Small intestine (tissue), 7 donors: Measurements from ENCODE around the gene RFX6. TPM values are rescaled to one million over a fixed set of nuclear protein-coding genes. Genes with fewer than 3 reads are reported as not detected.
A peak's percentile ranks its signal among the peaks of the same experiment; 100 is the strongest.

Experiments used
- DNase-seq, 2 donors: peaks; one replicate each; pipeline versions ENCODE4 v3.0.0 to v3.0.0-alpha.2; 2013
- FAIRE-seq: peaks from 2 replicates; lab custom pipeline; 2012; peaks lifted over from hg19 to GRCh38; lab: Jason Lieb, UNC
- H3K27ac ChIP-seq, 3 donors: one replicate each; pipeline ENCODE4 v1.5.1; 2013; ENCODE audit warnings: low read length in 2 of 3, mild to moderate bottlenecking in 2 of 3, control low read depth in 1 of 3, inconsistent platforms in 1 of 3, low read depth in 1 of 3, moderate library complexity in 1 of 3
- H3K27me3 ChIP-seq, 3 donors: one replicate each; pipeline ENCODE4 v1.6.1; 2013; ENCODE audit warnings: low read length in 3 of 3, inconsistent platforms in 1 of 3; ENCODE audit not compliant: control insufficient read depth in 3 of 3, insufficient read depth in 3 of 3
- H3K36me3 ChIP-seq, 3 donors: one replicate each; pipeline ENCODE4 v1.6.1; 2013; ENCODE audit warnings: low read length in 3 of 3, inconsistent platforms in 1 of 3, low read depth in 1 of 3, mild to moderate bottlenecking in 1 of 3, moderate library complexity in 1 of 3; ENCODE audit not compliant: control insufficient read depth in 3 of 3, insufficient read depth in 2 of 3
- H3K4me1 ChIP-seq, 3 donors: one replicate each; pipeline ENCODE4 v1.6.1; 2013; ENCODE audit warnings: low read length in 2 of 3, inconsistent platforms in 1 of 3, low read depth in 1 of 3, mild to moderate bottlenecking in 1 of 3, moderate library complexity in 1 of 3; ENCODE audit not compliant: control insufficient read depth in 3 of 3, insufficient read depth in 2 of 3
- H3K4me3 ChIP-seq, 3 donors: one replicate each; pipeline ENCODE4 v1.5.1; 2013; ENCODE audit warnings: low read length in 3 of 3, control low read depth in 1 of 3, inconsistent platforms in 1 of 3, low read depth in 1 of 3, mild to moderate bottlenecking in 1 of 3, moderate library complexity in 1 of 3
- H3K9me3 ChIP-seq, 2 donors: one replicate each; pipeline ENCODE4 v1.6.1; 2013; ENCODE audit warnings: low read depth in 1 of 2, low read length in 1 of 2; ENCODE audit not compliant: control insufficient read depth in 2 of 2, insufficient read depth in 1 of 2
- WGBS, 3 donors: extraction: QIAGEN DNeasy Blood & Tissue Kit; methylation state at CpG; one replicate each; pipeline ENCODE4 v1.1.7; 2013; 5-methylcytosine and 5-hydroxymethylcytosine counted together
- polyA plus RNA-seq, 4 donors: library from polyadenylated mRNA; stranded (reverse) in 3 of 4; unstranded in 1 of 4; fragments of 200-250 nt in 3 of 4; fragments of 120-200 nt in 1 of 4; gene quantifications; one replicate each; pipeline versions ENCODE4 v1.2.1 to v1.2.3, GENCODE V29; 2013
- donor health status: healthy with polysubstance abuse.
- donor health status: control.
- donor health status: control.
- donor health status: Bipolar disorder and iron deficiency.
- donor health status: healthy.

RFX6 gene
- polyA plus RNA-seq, 4 donors: 0.54 to 5.7 (median 0.70) TPM

DNA sequence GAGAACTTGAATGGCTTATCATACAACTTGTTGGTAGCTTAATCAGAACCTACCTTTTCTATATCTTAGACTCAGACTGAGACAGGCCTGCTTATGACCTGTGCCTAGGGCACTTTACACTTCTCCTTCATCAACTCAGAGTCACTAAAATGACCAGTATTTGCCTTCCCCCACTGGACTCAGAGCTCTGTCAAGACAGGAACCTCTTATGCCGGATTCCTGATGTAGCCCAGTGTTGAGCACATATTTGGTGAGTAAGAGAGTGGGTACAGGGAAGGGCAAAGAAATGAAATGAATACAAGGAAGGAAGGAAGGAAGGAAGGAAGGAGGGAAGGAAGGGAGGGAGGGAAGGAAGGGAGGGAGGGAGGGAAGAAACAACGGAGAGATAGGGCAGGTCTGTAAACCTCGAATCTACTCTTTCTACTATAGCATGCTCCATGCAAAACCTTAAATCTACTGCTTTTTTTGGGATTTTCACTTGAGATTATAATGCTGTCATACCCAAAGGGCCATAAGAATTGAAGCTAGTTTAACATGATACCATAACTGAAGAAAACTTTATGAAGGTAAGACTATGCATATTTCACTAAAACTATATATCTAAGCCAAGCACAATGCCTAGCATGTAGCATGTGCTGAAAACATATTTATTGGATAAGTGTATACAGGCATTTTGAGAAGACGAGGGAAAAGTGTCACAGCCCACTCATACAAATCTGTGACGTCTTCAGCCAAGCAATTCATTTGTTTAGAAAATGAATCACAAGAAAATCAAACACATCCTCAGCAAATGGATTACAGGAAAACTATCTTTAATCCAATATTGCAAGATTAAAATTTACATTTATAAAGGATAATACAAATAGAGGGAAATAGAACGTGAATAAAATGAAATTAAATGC is 89.9 kb downstream of the RFX6 start:
- Histone ChIP-seq H3K36me3 (no peaks in the 10 kb centered on the region), H3K27me3 (no peaks in the 10 kb centered on the region), H3K4me1 (no peaks in the 10 kb centered on the region), H3K9me3 (no peaks in the 10 kb centered on the region), H3K27ac (no peak overlapping the region), H3K4me3 (no peak overlapping the region)
- 63 to 64% (median 64%) methylated on average over 6 of the region's 6 CpGs for WGBS, 3 donors
- no peak for DNase-seq
- FAIRE-seq: no peak

- Histone ChIP-seq H3K27me3 (no peaks in the 10 kb centered on the region), H3K36me3 (no peaks in the 10 kb centered on the region), H3K27ac (no peak overlapping the region), H3K4me1 (no peaks in the 10 kb centered on the region), H3K4me3 (no peak overlapping the region), H3K9me3 (no peaks in the 10 kb centered on the region)
- FAIRE-seq (no peak), DNase-seq (peak; percentile 64 to 71)
- WGBS, 3 donors: 24 to 35% (median 34%) methylated on average over 5 of the region's 5 CpGs
Measured at GRCh38 chr6:116969211-116969863, 92.3 kb downstream of the RFX6 start.

- no peaks in the 10 kb centered on the region for H3K36me3 ChIP-seq
- no peak overlapping the region for H3K4me3 ChIP-seq
- H3K27me3 ChIP-seq: no peaks in the 10 kb centered on the region
- H3K9me3 ChIP-seq: no peaks in the 10 kb centered on the region
- H3K4me1 ChIP-seq: no peaks in the 10 kb centered on the region
- peak; percentile 33 to 51 for DNase-seq
- FAIRE-seq: peak; percentile 70
- H3K27ac ChIP-seq: no peak overlapping the region
- WGBS, 3 donors: 0 to 6% (median 4%) methylated on average over 1 of the region's 1 CpG
Measured at GRCh38 chr6:116971959-116972358, 94.9 kb downstream of the RFX6 start.

GRCh38 chr6:116973976-116974375 is 96.9 kb downstream of the RFX6 start:
- Histone ChIP-seq H3K27me3 (no peaks in the 10 kb centered on the region), H3K4me3 (no peak overlapping the region), H3K9me3 (no peaks in the 10 kb centered on the region), H3K36me3 (no peaks in the 10 kb centered on the region), H3K4me1 (no peaks in the 10 kb centered on the region), H3K27ac (no peak overlapping the region)
- FAIRE-seq: no peak
- no peak for DNase-seq
- 75 to 89% (median 80%) methylated on average over 5 of the region's 5 CpGs for WGBS, 3 donors

DNA sequence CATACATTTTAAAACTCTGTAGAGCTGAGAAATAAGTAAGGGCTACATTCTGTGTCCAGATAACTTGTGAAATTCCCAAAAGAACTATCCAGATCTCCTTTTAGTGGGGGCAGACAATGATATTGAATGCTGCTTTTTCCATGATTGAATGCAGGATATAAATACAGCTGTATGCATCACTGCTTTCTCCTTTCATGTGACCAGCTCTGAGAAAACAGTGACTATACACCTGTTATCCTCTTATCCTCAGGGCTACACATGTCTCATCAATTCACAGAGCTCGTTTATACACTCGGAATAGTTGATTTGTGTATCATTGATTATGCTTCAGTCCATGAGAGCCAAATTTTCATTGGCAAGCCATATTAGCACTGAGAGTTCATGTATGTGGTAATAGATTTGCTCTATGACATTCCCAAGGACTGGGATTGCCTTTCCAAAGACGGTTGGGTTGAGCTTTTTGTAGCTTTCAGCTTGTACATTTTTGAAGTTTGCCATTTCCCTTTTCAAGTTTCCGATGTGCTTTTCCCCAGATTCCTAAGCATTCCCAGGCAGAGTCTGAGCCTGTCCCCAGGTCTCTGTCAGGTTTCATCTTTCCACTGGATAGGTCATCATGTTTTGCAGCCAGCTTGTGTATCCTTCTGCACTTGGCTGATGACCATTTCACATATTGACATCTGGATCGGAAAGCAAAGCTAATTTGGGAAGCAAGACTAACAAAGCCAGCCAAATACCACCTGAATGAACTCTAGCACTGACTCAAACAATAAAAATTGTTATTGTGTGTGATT is 97.7 kb downstream of the RFX6 start:
- Histone ChIP-seq H3K4me1 (no peaks in the 10 kb centered on the region), H3K4me3 (no peak overlapping the region), H3K27ac (no peak overlapping the region), H3K9me3 (no peaks in the 10 kb centered on the region), H3K36me3 (no peaks in the 10 kb centered on the region), H3K27me3 (no peaks in the 10 kb centered on the region)
- no peak for FAIRE-seq
- DNase-seq: no peak
- WGBS, 3 donors: 53 to 70% (median 67%) methylated on average over 5 of the region's 5 CpGs

- Histone ChIP-seq H3K9me3 (no peaks in the 10 kb centered on the region), H3K36me3 (no peaks in the 10 kb centered on the region), H3K4me1 (no peaks in the 10 kb centered on the region), H3K27ac (no peak overlapping the region), H3K27me3 (no peaks in the 10 kb centered on the region), H3K4me3 (no peak overlapping the region)
- DNase-seq (no peak), FAIRE-seq (no peak)
- WGBS, 3 donors: 62 to 71% (median 69%) methylated on average over 3 of the region's 3 CpGs
Measured at GRCh38 chr6:116975600-116975999, 98.6 kb downstream of the RFX6 start.

DNA sequence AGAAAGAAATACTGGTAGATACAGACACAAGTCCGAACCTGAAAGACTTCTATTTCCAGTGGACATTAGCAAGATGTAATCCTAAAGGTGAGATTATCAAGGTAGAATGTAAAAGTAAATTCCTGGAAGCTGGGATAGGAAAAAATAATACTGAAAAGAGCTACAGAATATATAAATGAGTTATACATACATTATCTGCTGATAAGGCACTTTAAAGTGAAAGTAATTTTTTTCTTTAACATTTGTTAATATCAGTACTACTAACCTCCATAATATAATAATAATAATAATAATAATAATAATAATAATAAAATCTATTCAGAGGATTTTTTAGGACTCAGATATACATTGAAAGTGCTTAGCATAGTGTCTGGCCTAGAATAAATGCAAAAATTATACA is 102.5 kb downstream of the RFX6 start:
- FAIRE-seq (no peak), DNase-seq (no peak)
- Histone ChIP-seq H3K36me3 (no peaks in the 10 kb centered on the region), H3K27ac (no peak overlapping the region), H3K4me1 (no peaks in the 10 kb centered on the region), H3K9me3 (no peaks in the 10 kb centered on the region), H3K27me3 (no peaks in the 10 kb centered on the region), H3K4me3 (no peak overlapping the region)
- WGBS, 3 donors: 67 to 85% (median 82%) methylated on average over 1 of the region's 1 CpG
